Activated T-helper 2 cell treated with anti-CD3 and anti-CD28 coated beads, Interferon-gamma antibody, Interleukin-2, Interleukin-4, amounts not matched to agents 10 μg/mL and 5 μg/mL and 100 μg/mL, durations not matched to agents 14 hours and 24 hours and 36 hours (primary cell): Measurements from ENCODE around the gene TIAM2. TPM values are rescaled to one million over a fixed set of nuclear protein-coding genes. Genes with fewer than 3 reads are reported as not detected.
A peak's percentile ranks its signal among the peaks of the same experiment; 100 is the strongest.

Experiments used
- DNase-seq: peaks from one replicate; pipeline ENCODE4 v3.0.0; 2021; ENCODE audit warnings: low spot score
- H3K27ac Mint-ChIP-seq: one replicate; pipeline ENCODE4 v1.8.0; 2021; ENCODE audit warnings: mixed read lengths
- H3K27me3 Mint-ChIP-seq: one replicate; pipeline ENCODE4 v1.8.0; 2021; ENCODE audit warnings: low read depth, mixed read lengths
- H3K36me3 Mint-ChIP-seq: one replicate; pipeline ENCODE4 v1.8.0; 2021; ENCODE audit warnings: low read depth, mixed read lengths
- H3K4me1 Mint-ChIP-seq: one replicate; pipeline ENCODE4 v1.8.0; 2021; ENCODE audit warnings: low read depth, mixed read lengths
- H3K4me3 Mint-ChIP-seq: one replicate; pipeline ENCODE4 v1.8.0; 2021; ENCODE audit warnings: low read depth, mild to moderate bottlenecking, moderate library complexity, mixed read lengths
- H3K9me3 Mint-ChIP-seq: one replicate; pipeline ENCODE4 v1.8.0; 2021; ENCODE audit warnings: mixed read lengths
- intact Hi-C: fragments of 100-400 bp; cut with micrococcal nuclease; formaldehyde crosslinking; loops from one replicate; pipeline ENCODE4 v1.15.1; 2023
- total RNA-seq: library from RNA; stranded (reverse); gene quantifications from 2 replicates; pipeline ENCODE4 v1.2.3, GENCODE V29; 2022

TIAM2 gene
- total RNA-seq, 1 donor from 2014 or later: 46.0 TPM

DNA sequence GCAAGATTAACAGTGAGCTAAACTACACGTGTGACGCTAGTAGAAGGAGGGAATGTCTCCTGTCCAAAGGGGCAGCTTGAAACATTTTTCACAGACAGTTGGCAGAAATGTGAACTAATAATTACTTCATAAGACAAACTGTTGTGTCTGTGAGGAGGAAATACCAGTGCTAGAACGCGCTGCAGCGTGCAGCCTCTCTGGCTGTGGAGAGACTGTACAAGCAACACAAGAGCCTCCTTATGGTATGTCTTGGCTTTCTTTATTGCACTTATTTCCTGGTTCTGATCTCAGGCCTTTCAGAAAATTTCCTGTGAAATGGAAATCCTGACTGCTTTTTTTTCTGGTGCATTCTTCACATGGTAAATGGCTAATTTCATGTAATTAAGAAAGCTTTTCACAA, 25.3 kb upstream of the TIAM2 start:
- intact Hi-C loops: no loop called here
- H3K9me3 Mint-ChIP-seq: no peaks in the 10 kb centered on the region

DNA sequence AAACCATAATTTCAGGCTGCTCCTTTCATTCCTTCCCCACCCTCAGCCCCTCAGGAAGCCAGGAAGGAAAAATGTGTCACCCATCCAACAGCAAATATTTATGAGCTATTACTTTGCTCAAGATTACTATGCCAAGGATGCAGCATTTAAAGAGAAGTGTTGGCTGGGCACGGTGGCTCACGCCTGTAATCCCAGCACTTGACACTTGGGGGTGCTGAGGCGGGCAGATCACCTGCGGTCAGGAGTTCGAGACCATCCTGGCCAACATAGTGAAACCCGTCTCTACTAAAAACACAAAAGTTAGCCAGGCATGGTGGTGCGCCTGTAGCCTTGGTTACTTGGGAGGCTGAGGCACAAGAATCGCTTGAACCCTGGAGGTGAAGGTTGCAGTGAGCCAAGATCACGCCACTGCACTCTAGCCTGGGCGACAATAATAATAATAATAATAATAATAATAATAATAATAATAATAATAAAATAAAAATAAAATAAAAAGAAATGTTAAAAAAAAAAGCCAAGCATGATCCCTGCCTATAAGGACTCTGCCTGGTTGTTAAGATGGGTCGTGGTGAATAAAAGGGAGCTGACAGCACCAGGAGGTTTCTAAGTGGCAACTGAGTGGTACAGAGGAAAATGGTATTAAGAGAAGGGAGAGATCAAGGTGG, 20.5 kb upstream of the TIAM2 start:
- intact Hi-C loops: no loop called here
- H3K4me3 Mint-ChIP-seq: no peak overlapping the region
- H3K9me3 Mint-ChIP-seq: no peaks in the 10 kb centered on the region
- no peaks in the 10 kb centered on the region for H3K27me3 Mint-ChIP-seq
- no peak for DNase-seq
- H3K4me1 Mint-ChIP-seq: no peaks in the 10 kb centered on the region
- no peak overlapping the region for H3K27ac Mint-ChIP-seq
- no peaks in the 10 kb centered on the region for H3K36me3 Mint-ChIP-seq

More for the DNA sequence above, 25.3 kb upstream of the TIAM2 start:
- Mint-ChIP-seq H3K4me1 (no peaks in the 10 kb centered on the region), H3K36me3 (no peaks in the 10 kb centered on the region), H3K27ac (no peak overlapping the region), H3K4me3 (no peak overlapping the region), H3K27me3 (no peaks in the 10 kb centered on the region)
- no peak for DNase-seq

DNA sequence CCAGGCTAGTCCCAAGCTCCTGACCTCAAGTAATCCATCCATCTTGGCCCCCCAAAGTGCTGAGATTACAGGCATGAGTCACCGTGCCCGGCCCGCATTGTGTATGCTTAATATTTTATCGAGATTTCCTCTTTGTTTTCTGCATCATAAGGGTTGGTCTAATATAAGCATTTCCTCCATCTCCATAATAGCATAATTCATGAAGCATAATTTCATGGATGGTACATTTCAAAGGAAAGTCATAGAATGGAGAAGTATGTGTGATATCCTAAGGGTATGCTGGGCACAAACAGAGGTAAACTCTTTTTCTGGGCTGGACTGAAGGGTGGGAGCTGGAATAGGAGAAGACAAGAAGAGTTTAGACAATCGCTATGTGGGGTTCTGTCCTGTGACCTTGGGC, 17.5 kb upstream of the TIAM2 start:
- no peaks in the 10 kb centered on the region for H3K9me3 Mint-ChIP-seq
- intact Hi-C loops: no loop called here
- DNase-seq: no peak
- H3K36me3 Mint-ChIP-seq: no peaks in the 10 kb centered on the region
- H3K4me1 Mint-ChIP-seq: peaks cover 7% of the 10 kb centered on the region
- no peaks in the 10 kb centered on the region for H3K27me3 Mint-ChIP-seq
- no peak overlapping the region for H3K4me3 Mint-ChIP-seq
- H3K27ac Mint-ChIP-seq: no peak overlapping the region

DNA sequence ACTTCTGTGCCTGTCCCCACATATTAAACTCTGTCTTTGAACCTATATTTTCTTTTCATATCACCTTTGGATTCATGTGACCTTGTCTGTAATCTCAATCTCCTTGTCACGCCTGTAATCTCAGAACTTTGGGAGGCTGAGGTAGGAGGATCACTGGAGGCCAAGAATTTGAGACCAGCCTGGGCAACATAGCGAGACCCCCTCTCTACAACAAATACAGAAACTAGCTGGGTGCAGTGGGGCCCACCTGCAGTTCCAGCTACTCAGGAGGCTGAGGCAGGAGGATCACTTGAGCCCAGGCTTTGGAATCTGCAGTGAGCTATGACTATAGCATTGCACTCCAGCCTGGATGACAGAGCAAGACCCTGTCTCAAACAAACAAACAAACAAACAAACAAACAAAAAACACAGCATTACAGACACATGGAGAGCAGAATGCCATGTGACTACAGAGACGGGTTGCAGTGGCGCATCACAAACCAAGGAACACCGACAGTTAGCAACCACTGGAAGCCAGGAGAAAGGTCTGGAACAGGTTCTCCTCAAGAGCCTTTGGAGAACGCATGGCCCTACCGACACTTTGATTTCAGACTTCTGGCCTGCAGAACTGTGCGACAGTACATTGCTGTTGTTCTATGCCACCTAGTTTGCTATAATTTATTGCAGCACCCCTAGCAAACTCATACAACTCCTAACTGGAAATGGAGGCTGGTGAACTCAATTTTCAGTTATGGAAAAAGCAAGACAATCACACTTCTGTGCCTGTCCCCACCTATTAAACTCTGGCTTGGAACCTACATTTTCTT, 14.6 kb upstream of the TIAM2 start:
- no peak overlapping the region for H3K27ac Mint-ChIP-seq
- H3K27me3 Mint-ChIP-seq: no peaks in the 10 kb centered on the region
- DNase-seq: no peak
- intact Hi-C loops: no loop called here
- H3K4me1 Mint-ChIP-seq: peaks cover 7% of the 10 kb centered on the region
- H3K9me3 Mint-ChIP-seq: no peaks in the 10 kb centered on the region
- H3K36me3 Mint-ChIP-seq: no peaks in the 10 kb centered on the region
- H3K4me3 Mint-ChIP-seq: no peak overlapping the region

DNA sequence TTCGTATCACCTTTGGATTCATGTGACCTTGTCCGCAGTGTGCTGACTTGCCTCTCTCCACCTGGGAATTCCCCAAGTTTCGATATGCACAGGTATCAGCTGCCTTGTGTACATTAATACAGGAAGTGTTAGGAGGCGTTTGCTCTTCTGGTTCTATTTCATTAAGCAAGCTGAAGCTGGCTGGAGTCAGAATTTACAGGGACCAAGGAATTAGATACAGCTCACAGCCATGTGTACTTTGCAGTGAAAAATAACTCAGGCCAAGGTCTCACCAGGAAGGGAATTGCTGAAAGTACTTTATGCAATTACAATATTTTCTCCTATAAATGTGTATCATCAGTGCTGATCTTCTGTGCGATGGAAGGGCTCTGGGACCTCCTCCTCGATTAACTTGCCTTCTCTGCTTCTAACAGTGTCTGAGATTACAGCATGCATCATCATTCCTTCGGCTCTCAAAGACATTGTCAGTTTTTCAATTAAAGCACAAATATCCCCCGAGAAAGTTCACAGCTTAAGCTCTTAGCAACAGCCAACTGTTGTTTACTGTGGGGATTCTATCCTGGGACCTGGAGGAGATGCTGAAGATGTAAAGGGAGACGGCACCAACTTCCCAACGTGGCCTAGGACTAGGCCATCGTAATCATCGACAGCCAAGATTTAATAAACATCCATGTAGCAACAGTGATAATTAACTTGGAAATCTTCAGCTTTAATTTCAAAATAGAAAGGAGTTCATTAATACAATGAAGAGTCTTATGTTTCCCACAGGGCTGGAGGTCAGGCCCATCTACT, 13.8 kb upstream of the TIAM2 start:
- Mint-ChIP-seq H3K36me3 (no peaks in the 10 kb centered on the region), H3K27me3 (no peaks in the 10 kb centered on the region), H3K27ac (no peak overlapping the region), H3K4me1 (peaks cover 7% of the 10 kb centered on the region), H3K4me3 (no peak overlapping the region), H3K9me3 (no peaks in the 10 kb centered on the region)
- DNase-seq: no peak
- intact Hi-C loops: no loop called here

DNA sequence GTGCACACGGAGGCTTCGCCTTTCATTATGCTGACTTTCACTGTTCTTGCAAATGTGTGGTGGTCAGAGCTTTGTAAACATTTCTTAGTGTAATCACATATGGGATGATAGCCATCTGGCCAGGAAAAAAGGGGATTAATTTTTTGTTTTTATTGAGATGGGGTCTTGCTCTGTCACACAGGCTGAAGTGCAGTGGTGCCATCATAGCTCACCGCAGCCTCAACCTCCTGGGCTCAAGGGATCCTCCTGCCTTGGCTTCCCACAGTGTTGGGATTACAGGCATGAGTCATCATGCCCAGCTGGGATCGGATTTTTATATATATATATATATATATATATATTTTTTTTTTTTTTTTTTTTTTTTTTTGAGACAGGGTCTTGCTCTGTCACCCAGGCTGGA, 11.0 kb upstream of the TIAM2 start:
- H3K27me3 Mint-ChIP-seq: no peaks in the 10 kb centered on the region
- H3K4me3 Mint-ChIP-seq: no peak overlapping the region
- intact Hi-C loops: no loop called here
- H3K4me1 Mint-ChIP-seq: peaks cover 11% of the 10 kb centered on the region
- DNase-seq: no peak
- H3K9me3 Mint-ChIP-seq: no peaks in the 10 kb centered on the region
- no peaks in the 10 kb centered on the region for H3K36me3 Mint-ChIP-seq
- H3K27ac Mint-ChIP-seq: no peak overlapping the region

DNA sequence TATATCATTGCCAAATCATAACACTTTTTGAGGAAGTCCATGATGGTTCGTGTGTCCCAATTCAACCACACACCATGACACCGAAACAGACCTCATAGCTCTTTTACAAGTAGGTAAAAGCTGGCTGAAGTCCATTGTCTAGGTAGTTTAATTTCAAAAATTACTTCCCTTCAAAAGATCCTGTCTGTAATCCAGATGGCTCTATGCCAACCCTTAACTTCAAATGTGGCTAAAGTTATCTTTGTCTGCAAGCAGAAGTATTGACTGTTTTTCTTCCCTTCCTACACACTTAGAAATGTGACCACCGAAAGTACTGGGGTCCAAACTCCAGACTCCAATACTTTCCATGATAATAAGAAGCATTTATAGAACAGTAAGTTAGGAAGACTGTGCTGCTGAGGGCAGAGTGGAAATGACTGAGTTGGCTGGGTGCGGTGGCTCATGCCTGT, 8.3 kb upstream of the TIAM2 start:
- Mint-ChIP-seq H3K9me3 (no peaks in the 10 kb centered on the region), H3K4me3 (no peak overlapping the region), H3K36me3 (no peaks in the 10 kb centered on the region), H3K27ac (no peak overlapping the region), H3K27me3 (no peaks in the 10 kb centered on the region), H3K4me1 (peaks cover 4% of the 10 kb centered on the region)
- intact Hi-C loops: no loop called here
- DNase-seq: no peak

DNA sequence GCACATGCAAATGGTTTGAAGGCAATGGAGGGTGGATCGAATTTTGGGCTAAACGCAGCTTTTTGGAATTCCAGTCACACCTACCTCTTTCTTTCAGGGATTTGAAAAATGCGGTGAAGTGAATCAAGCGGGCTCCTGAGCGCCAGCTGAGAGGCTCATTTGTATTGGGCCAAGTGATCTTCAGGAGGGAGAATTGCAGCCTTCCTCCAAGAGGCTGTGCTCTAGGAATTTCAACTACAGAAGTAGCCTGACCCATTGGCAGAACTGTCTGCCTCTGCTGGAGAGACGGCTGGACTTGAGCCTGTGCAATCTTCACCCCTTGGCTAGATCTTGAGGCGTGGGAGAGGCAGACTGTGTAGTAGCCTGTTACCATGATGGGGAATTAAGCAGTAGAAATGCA, 5.7 kb upstream of the TIAM2 start:
- Mint-ChIP-seq H3K9me3 (no peaks in the 10 kb centered on the region), H3K27ac (no peak overlapping the region), H3K27me3 (no peaks in the 10 kb centered on the region), H3K4me1 (peaks cover 4% of the 10 kb centered on the region), H3K36me3 (no peaks in the 10 kb centered on the region), H3K4me3 (no peak overlapping the region)
- intact Hi-C loops: no loop called here
- no peak for DNase-seq

DNA sequence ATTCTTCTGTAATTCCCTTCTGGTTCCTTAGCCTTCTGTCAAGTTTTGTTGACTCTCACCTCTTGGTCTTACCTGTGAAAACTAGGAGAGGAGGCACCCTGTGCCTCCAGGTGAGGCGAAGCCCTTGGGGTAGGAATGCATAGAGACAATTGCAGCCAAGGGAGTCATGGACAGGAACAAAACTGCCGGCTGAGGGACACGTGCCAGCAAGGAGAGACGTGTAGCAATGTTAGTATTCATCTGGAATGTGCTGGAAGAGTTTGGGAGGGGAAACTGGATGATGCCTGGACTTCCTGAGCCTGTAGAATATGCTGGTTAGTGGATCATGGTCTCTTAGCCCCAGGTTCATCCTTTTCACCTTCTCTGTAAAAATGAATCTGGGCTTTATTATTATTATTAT, 3.9 kb upstream of the TIAM2 start:
- H3K4me3 Mint-ChIP-seq: no peak overlapping the region
- H3K4me1 Mint-ChIP-seq: peaks cover 8% of the 10 kb centered on the region
- no peaks in the 10 kb centered on the region for H3K36me3 Mint-ChIP-seq
- no peaks in the 10 kb centered on the region for H3K9me3 Mint-ChIP-seq
- no peak overlapping the region for H3K27ac Mint-ChIP-seq
- intact Hi-C loops: no loop called here
- H3K27me3 Mint-ChIP-seq: no peaks in the 10 kb centered on the region
- DNase-seq: no peak

DNA sequence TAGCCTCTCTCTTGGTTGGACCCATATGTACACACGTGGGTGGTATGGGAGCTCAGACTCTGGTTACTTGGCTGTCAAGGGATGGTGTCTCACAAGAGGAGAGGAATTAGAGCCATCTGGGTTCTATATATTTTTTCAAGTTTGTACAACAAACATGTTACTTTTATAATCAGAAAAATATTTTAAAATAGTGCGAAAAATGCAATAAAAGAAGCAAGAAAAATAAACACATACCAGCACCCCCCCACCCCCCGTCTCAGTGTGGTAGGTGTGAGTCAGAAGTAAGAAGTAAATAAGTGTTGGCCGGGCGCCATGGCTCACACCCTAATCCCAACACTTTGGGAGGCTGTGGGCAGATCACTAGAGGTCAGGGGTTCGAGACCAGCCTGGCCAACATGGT, 2.1 kb upstream of the TIAM2 start:
- H3K4me1 Mint-ChIP-seq: peaks cover 16% of the 10 kb centered on the region
- H3K9me3 Mint-ChIP-seq: no peaks in the 10 kb centered on the region
- H3K36me3 Mint-ChIP-seq: peaks cover 8% of the 10 kb centered on the region
- peaks cover 2% of the 10 kb centered on the region for H3K27me3 Mint-ChIP-seq
- DNase-seq: no peak
- intact Hi-C loops: no loop called here
- no peak overlapping the region for H3K4me3 Mint-ChIP-seq
- H3K27ac Mint-ChIP-seq: no peak overlapping the region

DNA sequence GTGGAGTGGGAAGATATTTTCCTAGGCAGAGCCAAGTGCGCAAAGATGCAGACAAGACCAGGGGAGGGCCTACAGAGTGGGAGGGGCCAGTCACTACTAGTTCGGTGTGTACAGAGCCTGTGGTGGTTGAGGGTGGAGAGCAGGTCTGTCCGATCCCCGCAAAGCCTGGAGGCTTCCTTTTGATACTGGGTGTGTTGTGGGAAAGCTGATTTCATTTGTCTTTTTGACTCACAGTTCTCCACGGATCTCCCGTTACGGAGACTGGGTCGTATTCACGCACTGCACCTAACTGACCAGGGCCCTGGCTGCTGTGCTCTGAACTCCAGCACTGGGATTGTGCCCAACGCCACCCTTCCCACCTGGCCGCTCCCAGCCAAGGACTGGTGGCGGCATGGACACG, 1.4 kb upstream of the TIAM2 start:
- peaks cover 10% of the 10 kb centered on the region for H3K36me3 Mint-ChIP-seq
- no peak for DNase-seq
- peak overlapping the region; percentile 35 for H3K4me3 Mint-ChIP-seq
- H3K9me3 Mint-ChIP-seq: no peaks in the 10 kb centered on the region
- peaks cover 2% of the 10 kb centered on the region for H3K27me3 Mint-ChIP-seq
- H3K4me1 Mint-ChIP-seq: peaks cover 16% of the 10 kb centered on the region
- H3K27ac Mint-ChIP-seq: no peak overlapping the region
- intact Hi-C loops: no loop called here

DNA sequence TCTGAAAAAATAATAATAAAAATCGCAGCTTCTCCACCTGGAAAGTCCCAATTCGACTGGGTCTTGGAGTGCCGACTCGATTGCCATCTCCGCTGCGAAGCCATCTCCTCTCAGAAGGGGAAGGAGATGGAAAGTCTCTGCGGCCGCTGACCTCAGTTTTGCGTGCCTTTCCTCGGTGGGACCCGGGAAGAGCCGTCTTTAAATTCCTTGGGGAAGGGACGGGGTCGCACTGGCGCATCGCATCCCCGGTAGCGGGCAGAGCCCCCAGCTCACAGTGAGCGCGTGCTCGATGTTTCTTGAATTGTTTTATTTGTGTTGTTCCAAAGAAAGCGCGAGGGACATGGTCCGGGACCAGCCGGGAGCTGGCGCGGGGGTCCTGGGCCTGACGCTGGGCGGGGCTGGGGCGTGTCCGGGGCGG, 270 bp upstream of the TIAM2 start:
- Mint-ChIP-seq H3K4me3 (peak overlapping the region; percentile 70), H3K4me1 (peaks cover 16% of the 10 kb centered on the region), H3K36me3 (peaks cover 10% of the 10 kb centered on the region), H3K27me3 (peaks cover 2% of the 10 kb centered on the region), H3K27ac (no peak overlapping the region), H3K9me3 (no peaks in the 10 kb centered on the region)
- intact Hi-C loops: loop anchor here (1.0 to 5.0 kb wide), 5 partner anchors 57 to 317 kb away; partner anchors contain the start of gene TFB1M
- DNase-seq: no peak
